Esophagus muscularis mucosa (tissue), 4 donors: ENCODE data around the gene FREM3. TPM values are rescaled to one million over a fixed set of nuclear protein-coding genes. Genes with fewer than 3 reads are reported as not detected.

Source experiments
- DNase-seq: peaks from one replicate; pipeline ENCODE4 v3.0.0-alpha.2; 2017; ENCODE audit errors: extremely low spot score
- H3K27ac ChIP-seq, 4 donors: fragments of 200-600 bp; sonication (generic); replicated peaks in 1 of 4; 1 replicate in 3 of 4; 2 replicates in 1 of 4; pipeline ENCODE4 v1.5.1; 2016 to 2019; ENCODE audit warnings: mild to moderate bottlenecking in 1 of 4
- H3K27me3 ChIP-seq, 4 donors: fragments of 200-600 bp; sonication (generic); one replicate each; pipeline versions ENCODE4 v1.5.1 to v1.6.0; 2016 to 2019
- H3K36me3 ChIP-seq, 4 donors: fragments of 200-600 bp; sonication (generic); one replicate each; pipeline ENCODE4 v1.5.1; 2016 to 2019
- H3K4me1 ChIP-seq, 4 donors: fragments of 200-600 bp; sonication (generic); one replicate each; pipeline ENCODE4 v1.5.1; 2016 to 2019
- H3K4me3 ChIP-seq, 4 donors: fragments of 200-600 bp; sonication (generic); 1 replicate in 2 of 4; 2 replicates in 2 of 4; pipeline ENCODE4 v1.5.1; 2016 to 2019; ENCODE audit warnings: mild to moderate bottlenecking in 4 of 4, moderate library complexity in 1 of 4
- H3K9me3 ChIP-seq, 4 donors: fragments of 200-600 bp; sonication (generic); 1 replicate in 3 of 4; 2 replicates in 1 of 4; pipeline ENCODE4 v1.5.1; 2016 to 2019
- EP300 ChIP-seq: sonication (generic); formaldehyde crosslinking; IDR thresholded peaks from one replicate; pipeline ENCODE4 v1.6.1; 2017; ENCODE audit warnings: antibody characterized with exemption
- POLR2A ChIP-seq: fragments of 450-650 bp; IDR thresholded peaks from one replicate; pipeline ENCODE4 v1.6.1; 2017; ENCODE audit warnings: antibody characterized with exemption, moderate library complexity, mild to moderate bottlenecking, low read depth
- POLR2AphosphoS5 ChIP-seq, 2 donors: sonication (generic); formaldehyde crosslinking; IDR thresholded peaks; one replicate each; pipeline ENCODE4 v1.6.1; 2017; ENCODE audit warnings: antibody characterized with exemption in 2 of 2
- WGBS: methylation state at CpG from one replicate; pipeline ENCODE4 v1.1.5; 2018; 5-methylcytosine and 5-hydroxymethylcytosine counted together
- intact Hi-C: fragments of 100-400 bp; cut with DNase I; formaldehyde crosslinking; loops from one replicate; pipeline ENCODE4 v1.15.1; 2023
- total RNA-seq, 4 donors: library from RNA; depleted of rRNA; stranded (reverse); fragments of >200 nt; gene quantifications; one replicate each; pipeline versions ENCODE4 v1.1.0 to v1.2.1, GENCODE V29; 2016
- TF ChIP-seq, protein P1 (sequence below), 3 experiments: fragments of 200-600 bp in 2 of 3; fragments of 450-650 bp in 1 of 3; sonication (generic) in 2 of 3; IDR thresholded peaks; one replicate each; pipeline ENCODE4 v1.5.1; 2017 to 2019; ENCODE audit warnings: antibody characterized with exemption in 3 of 3, mild to moderate bottlenecking in 2 of 3, moderate library complexity in 1 of 3

The FREM3 gene
- total RNA-seq, 4 donors from 2014 or later: not detected

DNA sequence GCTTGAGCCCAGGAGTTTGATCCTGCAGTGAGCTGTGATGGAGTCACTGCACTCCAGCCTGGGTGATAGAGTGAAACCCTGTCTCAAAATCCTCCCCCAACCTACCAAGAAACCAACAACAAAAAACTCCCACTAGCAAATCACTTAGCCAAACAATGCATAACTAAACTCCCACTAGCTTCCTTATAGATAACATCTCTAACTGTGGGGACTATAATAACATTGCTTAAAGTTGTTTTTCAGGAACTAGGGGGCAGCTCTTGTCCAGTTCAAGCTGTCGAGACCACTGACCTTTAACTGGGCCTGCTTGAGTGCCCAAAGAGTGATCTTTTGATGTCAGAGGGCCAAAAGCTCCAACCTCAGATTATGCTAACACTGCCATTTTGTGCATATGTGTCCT, 81.7 kb downstream of the FREM3 start:
- H3K27ac ChIP-seq: no peak overlapping the region
- intact Hi-C loops: no loop called here
- H3K36me3 ChIP-seq: no peaks in the 10 kb centered on the region
- 80% methylated on average over 1 of the region's 1 CpG for WGBS
- TF ChIP-seq, protein P1, sequence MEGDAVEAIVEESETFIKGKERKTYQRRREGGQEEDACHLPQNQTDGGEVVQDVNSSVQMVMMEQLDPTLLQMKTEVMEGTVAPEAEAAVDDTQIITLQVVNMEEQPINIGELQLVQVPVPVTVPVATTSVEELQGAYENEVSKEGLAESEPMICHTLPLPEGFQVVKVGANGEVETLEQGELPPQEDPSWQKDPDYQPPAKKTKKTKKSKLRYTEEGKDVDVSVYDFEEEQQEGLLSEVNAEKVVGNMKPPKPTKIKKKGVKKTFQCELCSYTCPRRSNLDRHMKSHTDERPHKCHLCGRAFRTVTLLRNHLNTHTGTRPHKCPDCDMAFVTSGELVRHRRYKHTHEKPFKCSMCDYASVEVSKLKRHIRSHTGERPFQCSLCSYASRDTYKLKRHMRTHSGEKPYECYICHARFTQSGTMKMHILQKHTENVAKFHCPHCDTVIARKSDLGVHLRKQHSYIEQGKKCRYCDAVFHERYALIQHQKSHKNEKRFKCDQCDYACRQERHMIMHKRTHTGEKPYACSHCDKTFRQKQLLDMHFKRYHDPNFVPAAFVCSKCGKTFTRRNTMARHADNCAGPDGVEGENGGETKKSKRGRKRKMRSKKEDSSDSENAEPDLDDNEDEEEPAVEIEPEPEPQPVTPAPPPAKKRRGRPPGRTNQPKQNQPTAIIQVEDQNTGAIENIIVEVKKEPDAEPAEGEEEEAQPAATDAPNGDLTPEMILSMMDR (IDR thresholded peaks at IDR 0.05): no peak
- TF ChIP-seq POLR2AphosphoS5 (IDR thresholded peaks at IDR 0.05): no peak
- TF ChIP-seq POLR2A: no peak
- TF ChIP-seq EP300: no peak
- no peaks in the 10 kb centered on the region for H3K9me3 ChIP-seq
- H3K27me3 ChIP-seq: no peaks in the 10 kb centered on the region
- H3K4me1 ChIP-seq: peaks cover 0 to 3% (median 0%) of the 10 kb centered on the region in 4 donors
- H3K4me3 ChIP-seq: no peak overlapping the region
- DNase-seq: no peak

DNA sequence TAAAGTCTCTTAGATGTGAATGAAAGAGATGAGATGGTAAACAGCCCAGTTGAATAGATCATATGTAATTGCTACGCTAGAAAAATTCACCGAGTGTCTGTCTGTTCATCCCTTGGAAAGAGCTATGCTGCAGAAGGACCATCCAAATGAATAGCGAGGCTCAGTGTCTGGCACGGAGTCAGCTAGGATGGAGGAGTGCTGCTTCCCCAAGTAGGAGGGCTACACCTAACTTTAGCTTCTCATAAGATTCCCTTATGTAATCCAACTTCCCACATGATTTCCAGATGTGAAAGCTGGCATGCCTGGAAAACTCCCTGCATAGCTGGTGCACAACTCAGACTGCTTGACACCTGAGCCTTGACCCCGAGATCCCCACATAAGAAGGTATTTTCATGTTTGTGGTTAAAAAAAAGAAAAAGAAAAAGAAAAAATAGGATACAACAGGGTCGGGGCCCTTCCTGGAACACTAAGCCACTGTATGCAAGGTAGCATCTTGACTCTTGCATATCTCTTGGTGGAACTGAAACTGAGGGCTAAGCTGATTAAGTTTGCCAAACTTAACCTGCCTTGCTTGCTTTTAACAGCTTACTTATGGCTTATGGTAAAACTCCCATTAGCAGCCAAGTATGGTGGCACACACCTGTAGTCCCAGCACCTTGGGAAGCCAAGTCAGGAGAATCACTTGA, 82.3 kb downstream of the FREM3 start:
- no peaks in the 10 kb centered on the region for H3K27me3 ChIP-seq
- no peaks in the 10 kb centered on the region for H3K36me3 ChIP-seq
- intact Hi-C loops: no loop called here
- no peak overlapping the region for H3K4me3 ChIP-seq
- no peak for DNase-seq
- TF ChIP-seq POLR2A (no peak), EP300 (no peak), POLR2AphosphoS5 (IDR thresholded peaks at IDR 0.05) (no peak)
- TF ChIP-seq, protein P1 (IDR thresholded peaks at IDR 0.05): no peak
- H3K27ac ChIP-seq: no peak overlapping the region
- no peaks in the 10 kb centered on the region for H3K9me3 ChIP-seq
- H3K4me1 ChIP-seq: peaks cover 0 to 5% (median 0%) of the 10 kb centered on the region in 4 donors
- 84% methylated on average over 6 of the region's 6 CpGs for WGBS

DNA sequence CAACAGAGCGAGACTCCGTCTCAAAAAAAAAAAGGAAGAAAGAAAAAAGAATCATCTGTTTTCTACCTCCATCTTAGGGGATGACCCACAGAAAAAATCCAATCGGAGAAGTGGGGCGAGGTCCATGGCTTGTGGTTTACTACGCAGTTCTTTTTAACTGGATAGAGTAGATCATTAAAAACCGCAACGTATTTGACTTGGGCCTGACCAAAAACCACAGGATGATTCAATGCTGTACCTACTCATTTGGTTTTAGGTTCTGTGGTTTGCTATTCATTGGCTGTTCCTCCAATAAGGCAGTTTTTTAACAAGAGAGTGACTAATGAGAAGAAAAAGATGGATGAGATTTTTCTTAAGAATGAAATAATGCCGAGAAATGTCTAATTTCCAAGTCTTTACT, 83.7 kb downstream of the FREM3 start:
- intact Hi-C loops: no loop called here

DNA sequence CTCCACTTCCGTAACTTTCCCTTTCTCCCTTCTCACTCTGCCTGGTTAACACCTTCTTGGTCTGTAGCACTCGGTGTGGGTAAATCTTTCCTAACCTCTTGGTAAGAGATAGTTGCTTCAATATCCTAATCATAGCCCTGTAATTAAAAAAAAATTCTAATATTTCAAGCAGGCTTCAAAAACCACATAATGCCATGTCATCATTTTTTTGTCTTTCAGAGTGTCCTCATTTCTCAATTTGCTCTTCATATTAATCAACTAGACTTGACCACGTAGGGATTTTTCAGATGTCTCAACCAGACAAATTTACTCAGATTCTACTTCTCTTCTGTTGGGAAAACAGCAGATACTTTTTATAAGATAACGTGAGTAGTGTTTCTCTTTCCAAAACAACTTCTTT, 91.0 kb downstream of the FREM3 start:
- intact Hi-C loops: no loop called here
- Histone ChIP-seq H3K4me1 (peaks cover 0 to 14% (median 3%) of the 10 kb centered on the region in 4 donors), H3K27ac (no peak overlapping the region), H3K27me3 (no peaks in the 10 kb centered on the region), H3K9me3 (no peaks in the 10 kb centered on the region), H3K36me3 (no peaks in the 10 kb centered on the region), H3K4me3 (no peak overlapping the region)
- TF ChIP-seq, protein P1 (IDR thresholded peaks at IDR 0.05): no peak
- TF ChIP-seq POLR2AphosphoS5 (IDR thresholded peaks at IDR 0.05) (no peak), POLR2A (no peak), EP300 (no peak)
- DNase-seq: no peak
- 80% methylated on average over 4 of the region's 4 CpGs for WGBS

More for the DNA sequence above, 83.7 kb downstream of the FREM3 start:
- Histone ChIP-seq H3K4me1 (peaks cover 0 to 5% (median 0%) of the 10 kb centered on the region in 4 donors), H3K9me3 (no peaks in the 10 kb centered on the region), H3K36me3 (no peaks in the 10 kb centered on the region), H3K4me3 (no peak overlapping the region), H3K27ac (no peak overlapping the region), H3K27me3 (no peaks in the 10 kb centered on the region)
- WGBS: 89% methylated on average over 8 of the region's 8 CpGs
- no peak for TF ChIP-seq POLR2AphosphoS5 (IDR thresholded peaks at IDR 0.05)
- no peak for DNase-seq

DNA sequence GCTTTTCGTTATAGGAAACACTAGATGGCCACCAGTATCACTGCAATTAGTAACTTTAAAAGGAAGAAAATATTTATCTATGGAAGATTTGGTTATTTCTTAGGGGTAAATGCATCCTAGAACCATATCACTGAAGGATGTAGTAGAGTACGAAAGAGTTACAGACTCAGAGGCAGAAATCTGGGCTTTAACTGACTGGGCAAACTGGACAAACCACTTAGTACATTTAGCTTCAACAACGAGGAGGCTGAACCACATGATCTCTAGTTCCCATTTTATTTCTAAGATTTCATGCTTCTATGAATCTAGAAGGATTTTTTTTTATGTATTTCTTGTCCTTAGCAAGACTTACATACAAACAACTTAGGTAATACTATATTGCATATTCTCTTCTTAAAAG, 94.0 kb downstream of the FREM3 start:
- no peaks in the 10 kb centered on the region for H3K27me3 ChIP-seq
- intact Hi-C loops: no loop called here
- DNase-seq: no peak
- no peak overlapping the region for H3K4me3 ChIP-seq
- 86% methylated on average over 3 of the region's 3 CpGs for WGBS
- peaks cover 0 to 8% (median 3%) of the 10 kb centered on the region in 4 donors for H3K4me1 ChIP-seq
- TF ChIP-seq POLR2AphosphoS5 (IDR thresholded peaks at IDR 0.05): no peak
- TF ChIP-seq POLR2A: no peak
- TF ChIP-seq EP300: no peak
- TF ChIP-seq, protein P1 (IDR thresholded peaks at IDR 0.05): no peak
- H3K36me3 ChIP-seq: no peaks in the 10 kb centered on the region
- H3K9me3 ChIP-seq: no peaks in the 10 kb centered on the region
- H3K27ac ChIP-seq: no peak overlapping the region
